Stimulated activated naive CD4-positive, alpha-beta T cell treated with Interleukin-2 at 50 U/mL for 16 hours (primary cell): ENCODE measurements around the gene SYNPO.

Source experiments
- DNase-seq: peaks from one replicate; lab custom pipeline; 2025; lab: John Stamatoyannopoulos, UW

SYNPO gene

GRCh38 chr5:150641824-150642566, 1.5 kb downstream of the SYNPO start:
- no peak for DNase-seq

- DNase-seq = no peak
These were observed 2.1 kb downstream of the SYNPO start for GRCh38 chr5:150642567-150642927.

GRCh38 chr5:150642991-150643710, 2.7 kb downstream of the SYNPO start:
- no peak for DNase-seq

- no peak for DNase-seq
These were observed 3.6 kb downstream of the SYNPO start for GRCh38 chr5:150644058-150644457.

- no peak for DNase-seq
These were observed 4.1 kb downstream of the SYNPO start for GRCh38 chr5:150644514-150644913.

GRCh38 chr5:150645070-150645700, 4.7 kb downstream of the SYNPO start:
- no peak for DNase-seq

GRCh38 chr5:150647275-150648251, 7.1 kb downstream of the SYNPO start:
- no peak for DNase-seq

GRCh38 chr5:150648294-150649107, 8.0 kb downstream of the SYNPO start:
- DNase-seq = no peak

- no peak for DNase-seq
These were observed 8.9 kb downstream of the SYNPO start for GRCh38 chr5:150649108-150650020.

GRCh38 chr5:150650021-150651006, 9.9 kb downstream of the SYNPO start:
- no peak for DNase-seq

GRCh38 chr5:150651382-150651781, 10.9 kb downstream of the SYNPO start:
- no peak for DNase-seq

- no peak for DNase-seq
These were observed 11.6 kb downstream of the SYNPO start for GRCh38 chr5:150651924-150652671.

GRCh38 chr5:150653145-150653761, 12.8 kb downstream of the SYNPO start:
- DNase-seq = no peak

- no peak for DNase-seq
These were observed 13.5 kb downstream of the SYNPO start for GRCh38 chr5:150653762-150654556.

- no peak for DNase-seq
These were observed 14.8 kb downstream of the SYNPO start for GRCh38 chr5:150655221-150655620.
